Liver (tissue), 3 donors: ENCODE measurements around the gene NWD2.

Source experiments
- RAD21 ChIP-seq, 2 donors: IDR thresholded peaks; 2 replicates each; pipeline ENCODE4 v1.6.1; 2016; ENCODE audit warnings: antibody characterized with exemption in 2 of 2, mild to moderate bottlenecking in 2 of 2
- SP1 ChIP-seq: IDR thresholded peaks from 2 replicates; pipeline ENCODE4 v1.6.1; 2018; ENCODE audit warnings: antibody characterized with exemption, mild to moderate bottlenecking
- TAF1 ChIP-seq: conservative IDR thresholded peaks from 2 replicates; pipeline ENCODE4 v1.6.1; 2016; ENCODE audit warnings: antibody characterized with exemption, mild to moderate bottlenecking
- YY1 ChIP-seq: IDR thresholded peaks from 2 replicates; pipeline ENCODE4 v1.6.1; 2016; ENCODE audit warnings: antibody characterized with exemption, mild to moderate bottlenecking
- TF ChIP-seq, protein P1 (sequence below): fragments of 150-350 bp; IDR thresholded peaks from 2 replicates; pipeline ENCODE4 v1.5.1; 2017; ENCODE audit warnings: improper control_type of control experiment, low read depth, low read length; ENCODE audit not compliant: missing input control
- TF ChIP-seq, protein P2 (sequence below): IDR thresholded peaks from 2 replicates; pipeline ENCODE4 v1.6.1; 2016; ENCODE audit warnings: antibody characterized with exemption
- TF ChIP-seq, protein P3 (sequence below): IDR thresholded peaks from 2 replicates; pipeline ENCODE4 v1.6.1; 2016; ENCODE audit warnings: antibody characterized with exemption, mild to moderate bottlenecking
- donor health status: healthy.
- donor health status: healthy.

DNA sequence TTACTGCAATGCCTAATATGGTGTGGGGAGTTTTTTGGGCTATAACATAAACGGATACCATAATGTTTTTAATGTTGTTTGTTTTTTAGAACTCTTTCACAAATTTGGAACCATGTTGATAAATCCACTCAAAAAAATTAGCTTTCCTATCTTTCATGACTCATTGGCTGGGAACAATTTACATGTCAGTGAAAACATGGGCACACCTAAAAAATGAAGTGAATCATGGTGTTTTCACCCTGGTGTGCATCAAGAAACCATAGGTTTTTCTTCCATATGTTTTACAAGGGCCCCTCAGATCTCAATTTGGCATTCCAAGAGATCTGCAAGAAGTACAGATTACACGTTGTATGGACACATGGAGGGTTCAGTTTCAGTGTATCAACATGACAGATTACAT, 207.1 kb downstream of the NWD2 start:
- TF ChIP-seq SP1 (no peak), TAF1 (no peak), RAD21 (IDR thresholded peaks at IDR 0.05) (no peak), YY1 (no peak)
- TF ChIP-seq, protein P1, sequence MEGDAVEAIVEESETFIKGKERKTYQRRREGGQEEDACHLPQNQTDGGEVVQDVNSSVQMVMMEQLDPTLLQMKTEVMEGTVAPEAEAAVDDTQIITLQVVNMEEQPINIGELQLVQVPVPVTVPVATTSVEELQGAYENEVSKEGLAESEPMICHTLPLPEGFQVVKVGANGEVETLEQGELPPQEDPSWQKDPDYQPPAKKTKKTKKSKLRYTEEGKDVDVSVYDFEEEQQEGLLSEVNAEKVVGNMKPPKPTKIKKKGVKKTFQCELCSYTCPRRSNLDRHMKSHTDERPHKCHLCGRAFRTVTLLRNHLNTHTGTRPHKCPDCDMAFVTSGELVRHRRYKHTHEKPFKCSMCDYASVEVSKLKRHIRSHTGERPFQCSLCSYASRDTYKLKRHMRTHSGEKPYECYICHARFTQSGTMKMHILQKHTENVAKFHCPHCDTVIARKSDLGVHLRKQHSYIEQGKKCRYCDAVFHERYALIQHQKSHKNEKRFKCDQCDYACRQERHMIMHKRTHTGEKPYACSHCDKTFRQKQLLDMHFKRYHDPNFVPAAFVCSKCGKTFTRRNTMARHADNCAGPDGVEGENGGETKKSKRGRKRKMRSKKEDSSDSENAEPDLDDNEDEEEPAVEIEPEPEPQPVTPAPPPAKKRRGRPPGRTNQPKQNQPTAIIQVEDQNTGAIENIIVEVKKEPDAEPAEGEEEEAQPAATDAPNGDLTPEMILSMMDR = no peak
- TF ChIP-seq, protein P2, sequence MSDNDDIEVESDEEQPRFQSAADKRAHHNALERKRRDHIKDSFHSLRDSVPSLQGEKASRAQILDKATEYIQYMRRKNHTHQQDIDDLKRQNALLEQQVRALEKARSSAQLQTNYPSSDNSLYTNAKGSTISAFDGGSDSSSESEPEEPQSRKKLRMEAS = no peak
- TF ChIP-seq, protein P3, sequence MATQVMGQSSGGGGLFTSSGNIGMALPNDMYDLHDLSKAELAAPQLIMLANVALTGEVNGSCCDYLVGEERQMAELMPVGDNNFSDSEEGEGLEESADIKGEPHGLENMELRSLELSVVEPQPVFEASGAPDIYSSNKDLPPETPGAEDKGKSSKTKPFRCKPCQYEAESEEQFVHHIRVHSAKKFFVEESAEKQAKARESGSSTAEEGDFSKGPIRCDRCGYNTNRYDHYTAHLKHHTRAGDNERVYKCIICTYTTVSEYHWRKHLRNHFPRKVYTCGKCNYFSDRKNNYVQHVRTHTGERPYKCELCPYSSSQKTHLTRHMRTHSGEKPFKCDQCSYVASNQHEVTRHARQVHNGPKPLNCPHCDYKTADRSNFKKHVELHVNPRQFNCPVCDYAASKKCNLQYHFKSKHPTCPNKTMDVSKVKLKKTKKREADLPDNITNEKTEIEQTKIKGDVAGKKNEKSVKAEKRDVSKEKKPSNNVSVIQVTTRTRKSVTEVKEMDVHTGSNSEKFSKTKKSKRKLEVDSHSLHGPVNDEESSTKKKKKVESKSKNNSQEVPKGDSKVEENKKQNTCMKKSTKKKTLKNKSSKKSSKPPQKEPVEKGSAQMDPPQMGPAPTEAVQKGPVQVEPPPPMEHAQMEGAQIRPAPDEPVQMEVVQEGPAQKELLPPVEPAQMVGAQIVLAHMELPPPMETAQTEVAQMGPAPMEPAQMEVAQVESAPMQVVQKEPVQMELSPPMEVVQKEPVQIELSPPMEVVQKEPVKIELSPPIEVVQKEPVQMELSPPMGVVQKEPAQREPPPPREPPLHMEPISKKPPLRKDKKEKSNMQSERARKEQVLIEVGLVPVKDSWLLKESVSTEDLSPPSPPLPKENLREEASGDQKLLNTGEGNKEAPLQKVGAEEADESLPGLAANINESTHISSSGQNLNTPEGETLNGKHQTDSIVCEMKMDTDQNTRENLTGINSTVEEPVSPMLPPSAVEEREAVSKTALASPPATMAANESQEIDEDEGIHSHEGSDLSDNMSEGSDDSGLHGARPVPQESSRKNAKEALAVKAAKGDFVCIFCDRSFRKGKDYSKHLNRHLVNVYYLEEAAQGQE = no peak
